Transverse colon (tissue), 3 donors: ENCODE results near the gene ATP2B1.

Source experiments
- CTCF ChIP-seq, 5 experiments: fragments of 200-600 bp in 3 of 5; fragments of 450-650 bp in 2 of 5; sonication (generic) in 3 of 5; IDR thresholded peaks; 1 replicate in 2 of 5; 2 replicates in 3 of 5; pipeline ENCODE4 v1.5.1; 2016 to 2017; ENCODE audit warnings: antibody characterized with exemption in 5 of 5, inconsistent platforms in 3 of 5, mild to moderate bottlenecking in 2 of 5, moderate library complexity in 1 of 5
- EP300 ChIP-seq: sonication (generic); formaldehyde crosslinking; IDR thresholded peaks from one replicate; pipeline ENCODE4 v1.6.1; 2017; ENCODE audit warnings: antibody characterized with exemption, low read depth
- POLR2A ChIP-seq: fragments of 450-650 bp; IDR thresholded peaks from one replicate; pipeline ENCODE4 v1.6.1; 2016; ENCODE audit warnings: antibody characterized with exemption, mild to moderate bottlenecking, moderate library complexity

- no peak for TF ChIP-seq CTCF (IDR thresholded peaks at IDR 0.05)
- TF ChIP-seq POLR2A: no peak
- TF ChIP-seq EP300: no peak
These were observed 118.9 kb downstream of the ATP2B1 start for GRCh38 chr12:89589753-89590152.
